Measurements from ENCODE around the gene DDA1. TPM values are rescaled to one million over a fixed set of nuclear protein-coding genes. Genes with fewer than 3 reads are reported as not detected.

DDA1 gene
- total and polyA plus RNA-seq, 9 donors = 18.6 to 42.2 (median 36.4) TPM

GRCh38 chr19:17302391-17303166 lies 6.8 kb upstream of the DDA1 start:
- Histone ChIP-seq H3K9me3 (replicated peaks; ENCODE audit: control insufficient read depth, low read depth, low read length) (peaks cover 2% of the 10 kb centered on the region), H3K36me3 (ENCODE audit: control insufficient read depth, insufficient read depth, low read length) (peaks cover 4% of the 10 kb centered on the region), H3K27ac (ENCODE audit: low read length) (peak overlapping the region; percentile 52), H3K4me3 (ENCODE audit: low read length) (peak overlapping the region; percentile 80), H3K27me3 (ENCODE audit: control insufficient read depth, insufficient read depth, low read length) (no peaks in the 10 kb centered on the region), H3K4me1 (ENCODE audit: control insufficient read depth, insufficient read depth, low read length) (peaks cover 29% of the 10 kb centered on the region)
- WGBS (ENCODE audit: insufficient coverage) = 8% methylated on average over 27 of the region's 29 CpGs
- peak; percentile 54 for DNase-seq

GRCh38 chr19:17303167-17303939 lies 6.0 kb upstream of the DDA1 start, which contains the start of gene ABHD8:
ABHD8 (minus strand) TSS chr19:17303425; CDS start chr19:17301616, 1,809 bp downstream.
- Histone ChIP-seq H3K9me3 (replicated peaks; ENCODE audit: control insufficient read depth, low read depth, low read length) (no peaks in the 10 kb centered on the region), H3K4me1 (ENCODE audit: control insufficient read depth, insufficient read depth, low read length) (peaks cover 29% of the 10 kb centered on the region), H3K4me3 (ENCODE audit: low read length) (peak within 1 kb of the TSS; percentile 80), H3K27ac (ENCODE audit: low read length) (peak within 1 kb of the TSS; percentile 52), H3K27me3 (ENCODE audit: control insufficient read depth, insufficient read depth, low read length) (no peaks in the 10 kb centered on the region), H3K36me3 (ENCODE audit: control insufficient read depth, insufficient read depth, low read length) (peaks cover 1% of the 10 kb centered on the region)
- WGBS (ENCODE audit: insufficient coverage) = under 1% methylated on average over 51 of the region's 52 CpGs
- peak; percentile 98 for DNase-seq

GRCh38 chr19:17303940-17304267 lies 5.5 kb upstream of the DDA1 start:
- Histone ChIP-seq H3K4me1 (ENCODE audit: control insufficient read depth, insufficient read depth, low read length) (peaks cover 30% of the 10 kb centered on the region), H3K27ac (ENCODE audit: low read length) (no peak overlapping the region)
- WGBS (ENCODE audit: insufficient coverage) = 46% methylated on average over 10 of the region's 12 CpGs

GRCh38 chr19:17304386-17305215 lies 4.8 kb upstream of the DDA1 start:
- WGBS (ENCODE audit: insufficient coverage) = 42% methylated on average over 6 of the region's 12 CpGs
- Histone ChIP-seq H3K9me3 (replicated peaks; ENCODE audit: control insufficient read depth, low read depth, low read length) (no peaks in the 10 kb centered on the region), H3K27me3 (ENCODE audit: control insufficient read depth, insufficient read depth, low read length) (no peaks in the 10 kb centered on the region), H3K4me1 (ENCODE audit: control insufficient read depth, insufficient read depth, low read length) (peaks cover 32% of the 10 kb centered on the region), H3K36me3 (ENCODE audit: control insufficient read depth, insufficient read depth, low read length) (no peaks in the 10 kb centered on the region), H3K4me3 (ENCODE audit: low read length) (no peak overlapping the region), H3K27ac (ENCODE audit: low read length) (peak overlapping the region; percentile 74)
- no peak for DNase-seq

More at GRCh38 chr19:17303940-17304267, 5.5 kb upstream of the DDA1 start:
- H3K4me3 ChIP-seq (ENCODE audit: low read length) = no peak overlapping the region
- H3K9me3 ChIP-seq (replicated peaks; ENCODE audit: control insufficient read depth, low read depth, low read length) = no peaks in the 10 kb centered on the region
- H3K36me3 ChIP-seq (ENCODE audit: control insufficient read depth, insufficient read depth, low read length) = no peaks in the 10 kb centered on the region
- no peak for DNase-seq
- H3K27me3 ChIP-seq (ENCODE audit: control insufficient read depth, insufficient read depth, low read length) = no peaks in the 10 kb centered on the region

GRCh38 chr19:17305216-17305516 lies 4.2 kb upstream of the DDA1 start:
- H3K9me3 ChIP-seq (replicated peaks; ENCODE audit: control insufficient read depth, low read depth, low read length) = no peaks in the 10 kb centered on the region
- H3K27me3 ChIP-seq (ENCODE audit: control insufficient read depth, insufficient read depth, low read length) = no peaks in the 10 kb centered on the region
- H3K4me3 ChIP-seq (ENCODE audit: low read length) = peak overlapping the region; percentile 50
- no peak for DNase-seq
- peaks cover 35% of the 10 kb centered on the region for H3K4me1 ChIP-seq (ENCODE audit: control insufficient read depth, insufficient read depth, low read length)
- peak overlapping the region; percentile 74 for H3K27ac ChIP-seq (ENCODE audit: low read length)
- 8% methylated on average over 7 of the region's 7 CpGs for WGBS (ENCODE audit: insufficient coverage)
- no peaks in the 10 kb centered on the region for H3K36me3 ChIP-seq (ENCODE audit: control insufficient read depth, insufficient read depth, low read length)

GRCh38 chr19:17305517-17306284 lies 3.7 kb upstream of the DDA1 start, which contains the start of gene MRPL34:
MRPL34 (plus strand) TSS chr19:17305872; CDS start chr19:17305893, 21 bp downstream.
- Histone ChIP-seq H3K4me3 (ENCODE audit: low read length) (peak within 1 kb of the TSS; percentile 50), H3K27me3 (ENCODE audit: control insufficient read depth, insufficient read depth, low read length) (no peaks in the 10 kb centered on the region), H3K4me1 (ENCODE audit: control insufficient read depth, insufficient read depth, low read length) (peaks cover 41% of the 10 kb centered on the region), H3K9me3 (replicated peaks; ENCODE audit: control insufficient read depth, low read depth, low read length) (no peaks in the 10 kb centered on the region), H3K36me3 (ENCODE audit: control insufficient read depth, insufficient read depth, low read length) (no peaks in the 10 kb centered on the region), H3K27ac (ENCODE audit: low read length) (peak within 1 kb of the TSS; percentile 74)
- DNase-seq = peak; percentile 98
- 0% methylated on average over 51 of the region's 55 CpGs for whole genome bisulfite sequencing (ENCODE audit: insufficient coverage)

- under 1% methylated on average over 21 of the region's 28 CpGs for WGBS (ENCODE audit: insufficient coverage)
- no peaks in the 10 kb centered on the region for H3K27me3 ChIP-seq (ENCODE audit: control insufficient read depth, insufficient read depth, low read length)
- no peaks in the 10 kb centered on the region for H3K9me3 ChIP-seq (replicated peaks; ENCODE audit: control insufficient read depth, low read depth, low read length)
- peak overlapping the region; percentile 50 for H3K4me3 ChIP-seq (ENCODE audit: low read length)
- no peak for DNase-seq
- H3K36me3 ChIP-seq (ENCODE audit: control insufficient read depth, insufficient read depth, low read length) = peaks cover 1% of the 10 kb centered on the region
- H3K27ac ChIP-seq (ENCODE audit: low read length) = peak overlapping the region; percentile 74
- peaks cover 41% of the 10 kb centered on the region for H3K4me1 ChIP-seq (ENCODE audit: control insufficient read depth, insufficient read depth, low read length)
Measured at GRCh38 chr19:17306285-17306714, 3.1 kb upstream of the DDA1 start.

- 87% methylated on average over 8 of the region's 8 CpGs for WGBS (ENCODE audit: insufficient coverage)
- no peak overlapping the region for H3K27ac ChIP-seq (ENCODE audit: low read length)
Measured at GRCh38 chr19:17307876-17308377, 1.4 kb upstream of the DDA1 start.

GRCh38 chr19:17309965-17310461 lies 650 bp downstream of the DDA1 start:
- Histone ChIP-seq H3K36me3 (ENCODE audit: control insufficient read depth, insufficient read depth, low read length) (peaks cover 27% of the 10 kb centered on the region), H3K4me3 (ENCODE audit: low read length) (peak overlapping the region; percentile 93), H3K27me3 (ENCODE audit: control insufficient read depth, insufficient read depth, low read length) (no peaks in the 10 kb centered on the region), H3K9me3 (replicated peaks; ENCODE audit: control insufficient read depth, low read depth, low read length) (no peaks in the 10 kb centered on the region), H3K4me1 (ENCODE audit: control insufficient read depth, insufficient read depth, low read length) (peaks cover 21% of the 10 kb centered on the region), H3K27ac (ENCODE audit: low read length) (peak overlapping the region; percentile 71)
- no peak for DNase-seq
- WGBS (ENCODE audit: insufficient coverage) = 8% methylated on average over 5 of the region's 23 CpGs

More at GRCh38 chr19:17307876-17308377, 1.4 kb upstream of the DDA1 start:
- Histone ChIP-seq H3K4me3 (ENCODE audit: low read length) (no peak overlapping the region), H3K9me3 (replicated peaks; ENCODE audit: control insufficient read depth, low read depth, low read length) (no peaks in the 10 kb centered on the region), H3K27me3 (ENCODE audit: control insufficient read depth, insufficient read depth, low read length) (no peaks in the 10 kb centered on the region), H3K4me1 (ENCODE audit: control insufficient read depth, insufficient read depth, low read length) (peaks cover 36% of the 10 kb centered on the region), H3K36me3 (ENCODE audit: control insufficient read depth, insufficient read depth, low read length) (peaks cover 13% of the 10 kb centered on the region)
- no peak for DNase-seq

Data from muscle of leg (tissue), 11 donors.